WTC11 (cell line): ENCODE measurements around the gene ZC3H12A. TPM values are rescaled to one million over a fixed set of nuclear protein-coding genes. Genes with fewer than 3 reads are reported as not detected.
"Not testable (repeated sequence)": the region's sequence is repeated elsewhere in the genome, so short reads cannot be mapped to it uniquely, and the experiment has no call there.

Source experiments
- ATAC-seq: fragments of 200-7000 bp; cut with Tn5 transposase; 2 replicates; pipeline ENCODE4 v1.10.0; 2021; ENCODE audit warnings: mild to moderate bottlenecking, moderate library complexity
- CTCF ChIA-PET: fragments of 300-600 bp; sonication (Branson Sonifier 250); formaldehyde crosslinking; loops from one replicate; lab custom pipeline; 2021; ENCODE audit warnings: antibody characterized with exemption; lab: Charles Lee
- POLR2A ChIA-PET: fragments of 350-600 bp; sonication (Branson Sonifier 250); formaldehyde crosslinking; loops from one replicate; lab custom pipeline; 2021; ENCODE audit warnings: antibody characterized with exemption; lab: Charles Lee
- DNase-seq: peaks from one replicate; pipeline ENCODE4 v3.0.0; 2021; ENCODE audit warnings: low spot score
- H3K27ac Mint-ChIP-seq: 2 replicates; pipeline ENCODE4 v1.8.0; 2021; ENCODE audit warnings: mixed read lengths
- H3K27me3 Mint-ChIP-seq: 2 replicates; pipeline ENCODE4 v1.8.0; 2021; ENCODE audit warnings: low read depth, mild to moderate bottlenecking, moderate library complexity, mixed read lengths
- H3K36me3 Mint-ChIP-seq: 2 replicates; pipeline ENCODE4 v1.8.0; 2021; ENCODE audit warnings: mixed read lengths
- H3K4me1 Mint-ChIP-seq: 2 replicates; pipeline ENCODE4 v1.8.0; 2022; ENCODE audit warnings: mixed read lengths
- H3K4me3 Mint-ChIP-seq: 2 replicates; pipeline ENCODE4 v1.8.0; 2021; ENCODE audit warnings: mild to moderate bottlenecking, moderate library complexity, mixed read lengths
- H3K9me3 Mint-ChIP-seq: 2 replicates; pipeline ENCODE4 v1.8.0; 2021; ENCODE audit warnings: mixed read lengths
- ATF1 ChIP-seq: sonication (generic); formaldehyde crosslinking; IDR thresholded peaks from 2 replicates; pipeline ENCODE4 v1.8.1; 2023; ENCODE audit warnings: mild to moderate bottlenecking, moderate library complexity, missing genetic modification reagents
- NFYB ChIP-seq: sonication (generic); formaldehyde crosslinking; conservative IDR thresholded peaks from 2 replicates; pipeline ENCODE4 v1.8.0; 2022; ENCODE audit warnings: low read depth, missing genetic modification reagents
- PREB ChIP-seq: sonication (generic); formaldehyde crosslinking; IDR thresholded peaks from 2 replicates; pipeline ENCODE4 v1.8.1; 2022; ENCODE audit warnings: mild to moderate bottlenecking, missing genetic modification reagents, moderate library complexity, borderline replicate concordance
- RORB ChIP-seq: fragments of 250-450 bp; sonication (Bioruptor Pico); IDR thresholded peaks from 2 replicates; pipeline ENCODE4 v1.9.0; 2021; ENCODE audit warnings: mild to moderate bottlenecking
- SOX15 ChIP-seq: fragments of 250-450 bp; sonication (Bioruptor Pico); IDR thresholded peaks from 2 replicates; pipeline ENCODE4 v1.9.0; 2021; ENCODE audit warnings: mild to moderate bottlenecking
- TEAD1 ChIP-seq: sonication (generic); formaldehyde crosslinking; IDR thresholded peaks from 2 replicates; pipeline ENCODE4 v1.8.0; 2022; ENCODE audit warnings: mild to moderate bottlenecking, missing genetic modification reagents
- TEAD4 ChIP-seq: sonication (generic); formaldehyde crosslinking; IDR thresholded peaks from 2 replicates; pipeline ENCODE4 v1.8.0; 2022; ENCODE audit warnings: mild to moderate bottlenecking, missing genetic modification reagents
- ZNF121 ChIP-seq: sonication (generic); formaldehyde crosslinking; IDR thresholded peaks from 2 replicates; pipeline ENCODE4 v1.8.0; 2023; ENCODE audit warnings: missing genetic modification reagents
- ZNF232 ChIP-seq: sonication (generic); formaldehyde crosslinking; IDR thresholded peaks from 2 replicates; pipeline ENCODE4 v1.8.0; 2022; ENCODE audit warnings: mild to moderate bottlenecking, missing genetic modification reagents
- total RNA-seq: library from RNA; stranded (reverse); gene quantifications from 3 replicates; pipeline ENCODE4 v1.2.3, GENCODE V29; 2021
- TF ChIP-seq, protein P1 (sequence below): sonication (generic); formaldehyde crosslinking; IDR thresholded peaks from 2 replicates; pipeline ENCODE4 v1.8.1; 2023; ENCODE audit warnings: mild to moderate bottlenecking, moderate library complexity, missing genetic modification reagents

Gene ZC3H12A
- total RNA-seq, 1 experiment from 2014 or later = 10.9 TPM

DNA sequence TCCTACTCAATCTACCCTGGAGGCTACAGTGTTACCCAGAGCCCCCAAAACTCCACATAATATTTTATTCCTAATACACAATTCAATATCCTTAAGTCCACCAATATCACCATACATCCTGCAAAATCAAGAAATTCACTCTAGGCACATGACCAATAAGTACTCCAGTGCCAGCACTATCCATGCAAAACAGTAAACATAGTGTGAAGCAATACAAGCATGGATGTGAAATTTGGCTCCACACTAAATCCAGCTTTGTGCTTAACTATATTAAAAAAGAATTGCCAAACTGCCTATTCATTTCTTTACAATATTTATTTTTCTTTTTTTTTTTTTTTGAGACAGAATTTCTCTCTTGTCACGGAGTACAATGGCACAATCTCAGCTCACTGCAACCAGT is 43.2 kb downstream of the ZC3H12A start (continued):
- TF ChIP-seq, protein P1, sequence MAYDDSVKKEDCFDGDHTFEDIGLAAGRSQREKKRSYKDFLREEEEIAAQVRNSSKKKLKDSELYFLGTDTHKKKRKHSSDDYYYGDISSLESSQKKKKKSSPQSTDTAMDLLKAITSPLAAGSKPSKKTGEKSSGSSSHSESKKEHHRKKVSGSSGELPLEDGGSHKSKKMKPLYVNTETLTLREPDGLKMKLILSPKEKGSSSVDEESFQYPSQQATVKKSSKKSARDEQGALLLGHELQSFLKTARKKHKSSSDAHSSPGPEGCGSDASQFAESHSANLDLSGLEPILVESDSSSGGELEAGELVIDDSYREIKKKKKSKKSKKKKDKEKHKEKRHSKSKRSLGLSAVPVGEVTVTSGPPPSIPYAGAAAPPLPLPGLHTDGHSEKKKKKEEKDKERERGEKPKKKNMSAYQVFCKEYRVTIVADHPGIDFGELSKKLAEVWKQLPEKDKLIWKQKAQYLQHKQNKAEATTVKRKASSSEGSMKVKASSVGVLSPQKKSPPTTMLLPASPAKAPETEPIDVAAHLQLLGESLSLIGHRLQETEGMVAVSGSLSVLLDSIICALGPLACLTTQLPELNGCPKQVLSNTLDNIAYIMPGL (CRISPR knock-in tag) = no peak
- TF ChIP-seq TEAD1 (CRISPR knock-in tag) (no peak), SOX15 (CRISPR knock-in tag) (no peak), TEAD4 (CRISPR knock-in tag) (no peak), PREB (CRISPR knock-in tag) (no peak), RORB (CRISPR knock-in tag) (no peak)
- TF ChIP-seq, all 79 proteins: peak for 0

DNA sequence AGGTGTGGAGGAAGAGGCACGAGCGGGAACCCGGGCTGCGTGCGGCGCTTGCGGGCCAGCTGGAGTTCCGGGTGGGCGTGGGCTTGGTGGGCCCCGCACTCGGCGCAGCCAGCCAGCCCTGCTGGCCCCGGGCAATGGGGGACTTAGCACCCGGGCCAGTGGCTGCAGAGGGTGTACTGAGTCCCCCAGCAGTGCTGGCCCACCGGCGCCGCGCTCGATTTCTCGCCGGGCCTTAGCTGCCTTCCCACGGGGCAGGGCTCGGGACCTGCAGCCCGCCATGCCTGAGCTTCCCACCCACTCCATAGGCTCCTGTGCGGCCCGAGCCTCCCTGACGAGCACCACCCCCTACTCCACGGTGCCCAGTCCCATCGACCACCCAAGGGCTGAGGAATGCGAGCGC is 43.9 kb downstream of the ZC3H12A start:
- H3K9me3 Mint-ChIP-seq = peaks cover 15% of the 10 kb centered on the region
- DNase-seq, H3K27ac Mint-ChIP-seq, POLR2A ChIA-PET, H3K36me3 Mint-ChIP-seq, CTCF ChIA-PET, H3K4me3 Mint-ChIP-seq, H3K27me3 Mint-ChIP-seq, ATAC-seq: not testable (repeated sequence)
- H3K4me1 Mint-ChIP-seq = peaks cover 26% of the 10 kb centered on the region

- DNase-seq = not testable (repeated sequence)
- peak; percentile 57 for TF ChIP-seq NFYB (CRISPR knock-in tag)
- TF ChIP-seq, all 79 proteins: peak for 1; not testable (repeated sequence) for 78
- POLR2A ChIA-PET, H3K27me3 Mint-ChIP-seq, CTCF ChIA-PET, H3K36me3 Mint-ChIP-seq, H3K4me3 Mint-ChIP-seq, H3K27ac Mint-ChIP-seq, ATAC-seq: not testable (repeated sequence)
- Mint-ChIP-seq H3K4me1 (peaks cover 22% of the 10 kb centered on the region), H3K9me3 (peaks cover 15% of the 10 kb centered on the region)
Measured at GRCh38 chr1:37518929-37519328, 44.5 kb downstream of the ZC3H12A start.

- H3K4me3 Mint-ChIP-seq = no peak overlapping the region
- peaks cover 15% of the 10 kb centered on the region for H3K9me3 Mint-ChIP-seq
- no peak for DNase-seq
- TF ChIP-seq TEAD1 (CRISPR knock-in tag) (no peak), ZNF232 (CRISPR knock-in tag) (no peak), ATF1 (CRISPR knock-in tag) (no peak)
- TF ChIP-seq, all 79 proteins: peak for 0
- ChIA-PET POLR2A (no interaction called here), CTCF (no interaction called here)
- Mint-ChIP-seq H3K27ac (no peak overlapping the region), H3K4me1 (peaks cover 22% of the 10 kb centered on the region), H3K27me3 (0 out of 2 replicates have a peak, but pooled peaks cover 6% of the 10 kb centered on the region), H3K36me3 (peaks cover 3% of the 10 kb centered on the region; the same call in 1 of the 2 replicates)
- ATAC-seq = no peak
Measured at GRCh38 chr1:37519613-37520012, 45.2 kb downstream of the ZC3H12A start.

GRCh38 chr1:37529888-37530287 is 55.5 kb downstream of the ZC3H12A start:
- H3K27ac Mint-ChIP-seq, H3K27me3 Mint-ChIP-seq, CTCF ChIA-PET, H3K9me3 Mint-ChIP-seq, POLR2A ChIA-PET, ATAC-seq, H3K4me3 Mint-ChIP-seq, DNase-seq, H3K4me1 Mint-ChIP-seq, H3K36me3 Mint-ChIP-seq: not testable (repeated sequence)

- ATAC-seq, H3K4me3 Mint-ChIP-seq, H3K27me3 Mint-ChIP-seq, POLR2A ChIA-PET, DNase-seq, H3K4me1 Mint-ChIP-seq, H3K27ac Mint-ChIP-seq, H3K9me3 Mint-ChIP-seq: not testable (repeated sequence)
- TF ChIP-seq ZNF121 (CRISPR knock-in tag) = 0 out of 2 replicates have a peak, but pooled peaks have one; percentile 4
- H3K36me3 Mint-ChIP-seq = peaks cover 25% of the 10 kb centered on the region
- CTCF ChIA-PET = interaction anchor here (0.7 kb wide), 1 partner anchor 46 kb away, joined by 3 read pairs; no protein-coding TSS in a partner anchor
Measured at GRCh38 chr1:37532418-37533156, 58.2 kb downstream of the ZC3H12A start.
